GM18951 (cell line): Measurements from ENCODE around the gene SEMA4G.

Experiments used
- POLR2A ChIP-seq: IDR thresholded peaks from 4 replicates; pipeline ENCODE4 v1.6.1; 2011; ENCODE audit warnings: mild to moderate bottlenecking; ENCODE audit not compliant: insufficient read length, insufficient read depth; ENCODE audit errors: extremely low read depth
- in situ Hi-C: fragments of 300-500 bp; cut with MboI; formaldehyde crosslinking; loops from one replicate; pipeline ENCODE4 v1.12.0; 2022; ENCODE audit warnings: low sequenced_read_pairs, mixed read lengths, inconsistent platforms; ENCODE audit not compliant: unreplicated experiment

SEMA4G gene

DNA sequence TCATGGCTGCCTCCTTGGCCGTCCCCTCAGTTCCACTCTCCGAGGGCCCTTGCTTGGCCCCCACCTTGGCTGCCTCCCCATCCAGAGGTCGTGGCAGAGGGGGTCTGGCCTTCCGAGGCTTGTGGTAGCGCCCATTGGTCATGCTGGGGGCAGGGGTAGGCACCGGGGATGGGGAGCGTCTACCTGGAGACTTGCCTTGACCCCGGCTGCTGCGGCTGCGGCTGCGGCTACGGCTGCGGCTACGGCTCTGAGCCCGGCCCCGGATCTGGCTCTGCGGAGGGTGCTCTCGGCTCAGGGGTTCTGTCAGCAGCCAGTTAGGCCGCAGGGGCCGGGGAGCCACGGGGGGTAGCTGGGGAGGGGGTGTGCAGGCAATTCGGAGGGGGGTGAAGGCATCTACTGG is 41.0 kb downstream of the SEMA4G start:
- in situ Hi-C loops: no loop called here

DNA sequence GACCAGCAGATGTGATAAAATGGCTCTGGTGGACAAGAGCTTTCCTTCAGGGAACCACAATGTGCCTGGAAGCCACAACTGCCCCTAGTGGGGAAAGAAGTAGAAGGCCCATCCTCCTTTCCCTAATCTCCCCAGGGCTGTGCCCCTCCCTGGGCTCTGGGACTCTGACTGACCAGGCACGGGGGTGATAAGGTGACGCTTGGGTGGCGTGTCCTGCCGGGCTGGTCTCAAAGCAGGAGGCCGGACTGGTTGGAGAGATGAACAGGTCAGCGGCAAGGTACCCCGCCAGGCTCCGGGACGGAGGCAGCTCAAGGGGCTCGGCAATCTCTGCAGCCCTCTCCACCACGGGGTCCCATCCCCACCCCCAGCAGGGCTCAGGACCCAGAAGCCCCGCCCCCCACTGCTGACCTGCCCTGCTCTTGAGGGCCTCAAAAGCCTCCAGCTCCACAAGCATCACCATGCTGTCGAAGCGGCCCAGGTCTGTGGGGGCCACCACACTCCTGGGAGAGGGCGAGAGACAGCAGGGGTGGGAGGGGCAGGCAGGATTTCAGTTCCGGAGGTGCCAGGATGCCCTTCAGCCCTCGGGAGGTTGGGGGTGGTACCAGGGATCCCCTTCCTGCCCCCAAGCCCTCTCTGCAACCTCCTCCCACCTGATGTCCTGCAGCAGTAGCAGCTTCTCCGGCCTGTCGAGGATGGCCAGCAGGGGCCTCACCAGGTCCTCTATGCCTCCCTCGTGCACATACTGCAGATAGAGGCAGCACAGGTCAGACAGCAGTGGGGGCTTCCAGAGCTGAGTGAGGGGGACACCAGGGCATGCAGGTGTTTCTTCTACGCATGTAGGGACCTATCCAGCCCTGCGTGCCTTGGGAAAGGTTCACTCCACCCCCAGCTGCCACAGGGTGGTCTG is 42.5 kb downstream of the SEMA4G start:
- in situ Hi-C loops: no loop called here
- TF ChIP-seq POLR2A: no peak

More for the DNA sequence above, 41.0 kb downstream of the SEMA4G start:
- no peak for TF ChIP-seq POLR2A

DNA sequence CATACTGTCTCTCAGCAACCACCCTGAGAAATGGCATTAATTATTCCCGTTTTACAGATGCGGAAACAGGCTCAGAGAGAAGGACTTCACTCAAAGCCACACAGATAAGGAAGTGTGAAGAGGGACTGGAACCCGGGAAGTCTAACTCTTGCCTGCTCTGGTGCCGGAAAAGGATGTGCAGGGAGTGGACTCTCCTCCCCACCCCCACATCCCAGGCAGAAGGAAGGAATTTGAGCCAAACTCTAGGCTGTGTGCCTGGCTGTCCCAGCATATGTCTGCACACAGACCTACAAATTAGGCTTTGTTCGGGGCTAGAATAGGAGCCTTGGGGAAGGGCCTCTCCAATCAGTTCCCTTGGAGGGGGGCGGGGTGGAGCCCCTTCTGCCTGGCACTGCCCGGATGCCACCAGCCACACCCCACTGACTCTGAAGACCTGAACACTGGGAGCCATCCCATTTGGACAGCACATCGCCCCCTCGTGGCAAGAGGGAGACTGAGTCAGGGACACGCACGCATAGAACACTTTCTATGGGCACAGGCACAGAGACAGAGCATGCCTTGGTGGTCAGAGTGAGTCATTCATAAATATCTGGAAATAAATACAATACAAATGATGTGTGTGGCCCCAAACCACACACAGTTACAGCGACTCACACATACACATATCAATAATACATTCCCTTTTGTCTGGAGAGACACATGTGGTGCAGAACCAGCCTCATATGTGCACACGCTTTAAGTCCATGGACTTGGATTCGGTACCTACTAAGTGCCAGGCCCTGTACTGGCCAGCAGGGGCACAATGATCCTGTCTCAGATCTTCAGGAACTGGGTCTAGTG is 43.4 kb downstream of the SEMA4G start:
- no peak for TF ChIP-seq POLR2A
- in situ Hi-C loops: no loop called here

DNA sequence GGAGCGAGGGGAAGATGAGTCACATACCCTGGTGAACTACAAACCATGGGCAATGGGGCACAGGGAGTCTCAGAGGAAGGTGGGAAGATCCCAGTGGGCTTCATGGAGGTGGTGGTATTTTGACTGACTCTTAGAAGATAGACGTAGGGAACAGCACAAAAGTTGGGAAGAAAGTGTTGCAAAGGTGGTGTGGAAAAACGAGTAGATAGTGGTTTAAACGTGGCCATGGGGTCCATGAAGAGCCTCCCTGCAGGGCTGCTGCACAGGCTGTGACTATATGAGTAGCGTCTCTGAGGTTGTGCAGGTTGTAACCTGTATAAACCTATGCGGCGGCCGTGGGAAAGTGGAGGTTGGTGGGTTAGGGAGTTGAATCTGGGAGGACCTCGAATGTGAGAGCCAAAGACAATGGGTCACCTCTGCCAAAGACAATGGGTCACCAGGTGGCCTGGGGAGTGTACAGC is 44.1 kb downstream of the SEMA4G start:
- in situ Hi-C loops: no loop called here
- no peak for TF ChIP-seq POLR2A

DNA sequence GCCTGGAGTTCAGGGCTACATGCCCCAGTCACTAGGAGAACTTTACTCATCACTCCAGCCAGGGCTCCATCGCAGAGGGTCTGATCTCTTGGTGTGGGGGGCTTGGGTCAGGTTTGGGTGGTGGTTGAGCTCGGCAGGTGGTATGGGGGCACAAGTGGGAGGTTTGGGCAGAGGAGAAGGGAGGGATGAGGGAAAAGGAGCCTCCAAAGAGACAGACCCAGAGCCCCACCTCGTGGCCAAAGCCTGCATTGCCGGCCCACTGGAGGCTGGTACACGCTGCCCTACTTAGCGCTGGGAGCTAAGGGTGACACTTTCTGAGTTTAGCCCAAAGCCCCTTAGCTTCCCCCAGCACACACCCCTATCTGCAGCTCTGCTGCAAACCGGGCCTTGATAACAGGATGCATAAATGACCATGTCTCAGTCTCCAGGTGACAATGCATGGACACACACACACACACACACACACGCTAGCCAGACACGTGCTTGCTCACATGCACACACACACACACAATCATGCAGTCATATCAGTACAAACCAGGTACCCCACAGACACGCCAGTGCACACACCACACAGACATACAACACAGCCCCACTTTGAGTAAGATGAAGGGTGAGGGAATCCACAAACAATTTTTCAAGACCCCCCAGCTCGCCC is 45.1 kb downstream of the SEMA4G start:
- TF ChIP-seq POLR2A: no peak
- in situ Hi-C loops: no loop called here

DNA sequence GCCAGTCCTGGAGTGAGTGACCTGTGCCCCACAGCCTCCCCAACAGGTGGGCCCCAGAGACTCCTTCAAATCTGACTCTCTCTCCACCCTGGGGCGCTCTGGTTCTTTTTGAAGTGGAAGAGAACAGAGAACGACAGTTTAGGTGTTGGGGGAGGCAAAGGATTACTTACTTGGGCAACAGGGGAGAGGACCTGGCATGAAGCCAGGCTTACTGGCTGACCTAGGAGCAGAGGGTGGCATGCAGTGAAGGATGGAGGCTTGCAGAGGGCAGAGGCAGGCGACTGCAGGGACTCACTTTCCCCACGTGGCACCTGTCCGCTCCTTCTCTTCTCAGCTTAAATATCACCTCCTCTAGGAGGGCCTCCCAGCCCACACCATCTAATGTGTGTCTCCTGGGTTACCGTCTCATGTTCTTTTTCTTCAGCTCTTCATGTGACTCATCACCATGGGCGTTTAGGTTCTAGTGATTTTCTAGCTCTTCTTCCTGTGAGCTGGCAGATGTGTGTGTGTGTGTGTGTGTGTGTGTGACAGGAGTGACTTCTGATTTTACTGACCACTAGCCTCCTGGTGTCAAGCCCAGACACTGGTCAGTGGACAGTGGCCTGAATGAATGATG is 45.8 kb downstream of the SEMA4G start:
- in situ Hi-C loops: no loop called here
- no peak for TF ChIP-seq POLR2A

DNA sequence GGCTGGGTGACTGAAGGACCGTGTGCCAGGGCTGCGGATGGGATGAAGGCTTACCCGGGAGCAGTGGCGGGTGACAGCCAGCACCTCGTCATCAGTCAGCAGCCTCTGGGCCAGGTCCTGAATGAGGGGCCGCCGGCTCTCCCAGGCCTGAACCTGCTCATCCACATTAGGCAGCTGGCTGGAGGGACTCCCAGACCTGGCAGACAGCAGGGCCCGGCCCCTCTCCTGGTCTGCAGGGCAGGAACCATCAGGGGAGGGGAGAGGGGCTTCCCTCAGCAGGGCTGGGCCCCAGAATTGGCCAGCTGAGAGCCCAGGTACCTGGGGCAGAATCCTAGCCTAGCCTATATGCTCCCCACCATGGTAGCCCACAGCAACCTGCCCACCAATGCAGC is 46.3 kb downstream of the SEMA4G start:
- in situ Hi-C loops: no loop called here
- TF ChIP-seq POLR2A: no peak

DNA sequence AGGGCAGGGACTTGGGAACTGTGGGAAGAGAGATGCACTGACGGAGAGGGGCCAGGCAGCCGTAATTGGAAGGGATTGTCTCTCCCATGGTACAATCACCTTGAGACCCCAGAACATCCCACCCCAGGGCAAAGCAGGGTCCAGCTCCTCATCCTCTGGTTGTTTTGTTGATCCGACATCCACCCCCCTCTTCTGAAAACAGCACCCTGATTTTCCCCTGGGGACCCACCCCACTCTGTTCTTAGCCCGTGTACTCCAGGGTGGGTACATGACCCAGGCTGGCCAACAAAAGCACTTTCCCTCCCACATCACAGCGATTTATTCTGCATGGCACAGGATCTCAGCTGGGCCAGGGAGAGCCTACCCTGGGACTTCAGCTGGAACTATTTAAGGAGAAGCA is 47.5 kb downstream of the SEMA4G start:
- no peak for TF ChIP-seq POLR2A
- in situ Hi-C loops: no loop called here

DNA sequence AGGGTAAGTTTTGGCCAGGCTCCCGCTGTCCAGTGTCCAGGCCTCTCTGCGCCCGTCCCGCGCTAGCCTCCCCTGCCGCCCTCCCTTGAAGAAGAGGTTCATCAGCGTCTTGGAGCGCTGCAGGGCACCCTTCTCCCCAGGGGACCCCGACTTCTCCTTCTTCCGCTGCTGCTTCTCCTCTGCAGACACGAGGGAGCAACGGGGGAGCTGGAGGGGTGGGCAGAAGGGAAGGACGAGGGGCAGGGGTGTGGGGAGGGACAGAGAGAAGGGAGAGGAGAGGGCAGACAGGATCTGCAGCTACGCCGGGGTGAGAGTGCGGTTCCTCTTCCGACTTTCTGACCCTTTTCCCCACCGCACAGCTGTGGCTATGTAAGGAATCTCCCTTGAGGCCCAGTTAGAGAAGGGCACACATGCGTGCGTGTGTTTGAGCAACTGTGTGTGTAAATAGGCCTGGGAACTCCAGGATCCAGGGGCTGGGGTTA is 48.9 kb downstream of the SEMA4G start:
- TF ChIP-seq POLR2A: no peak
- in situ Hi-C loops: no loop called here

DNA sequence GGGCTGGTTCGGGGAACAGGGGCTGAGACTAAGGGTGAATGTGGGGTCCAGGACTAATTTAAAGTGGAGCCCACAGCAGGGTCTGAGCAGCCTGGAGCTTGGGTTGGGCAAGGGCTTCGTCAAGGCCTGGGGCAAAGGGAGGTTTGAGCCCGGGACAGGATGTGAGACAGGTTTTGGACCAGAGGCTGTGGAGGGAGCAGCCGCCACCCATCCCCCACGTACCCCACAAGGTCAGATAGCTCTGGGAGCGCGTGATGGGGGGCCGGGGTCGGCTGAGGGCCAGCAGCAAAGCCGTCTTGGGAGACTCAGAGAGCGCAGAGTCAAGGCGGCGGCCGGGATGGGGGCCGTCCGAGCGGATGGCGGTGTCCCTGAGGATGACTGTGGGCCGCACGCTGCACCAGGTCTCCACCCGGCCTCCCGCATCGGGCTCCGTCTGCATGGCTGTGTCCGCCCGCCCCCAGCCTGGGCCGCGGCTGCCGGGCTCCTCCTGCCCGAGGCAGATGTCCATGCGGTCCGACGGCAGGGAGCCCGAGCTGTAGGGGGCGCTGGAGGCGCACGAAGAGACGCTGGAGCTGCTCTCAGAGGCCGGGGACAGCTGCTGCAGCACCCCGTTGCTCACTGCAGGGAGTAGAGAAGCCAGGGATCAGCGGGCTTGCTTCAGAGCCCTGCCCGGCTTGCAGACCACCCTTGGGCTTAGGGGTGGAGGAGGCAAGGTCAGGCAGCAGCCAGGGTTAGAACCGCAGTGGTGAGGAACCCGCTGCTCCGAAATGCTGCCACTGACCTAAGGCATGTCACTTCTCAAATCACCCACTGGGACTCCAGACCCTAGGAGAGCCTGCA is 49.5 kb downstream of the SEMA4G start:
- no peak for TF ChIP-seq POLR2A
- in situ Hi-C loops: no loop called here
